ENCODE results near the gene PGA3.

The PGA3 gene

GRCh38 chr11:61254403-61255025, 51.2 kb downstream of the PGA3 start:
- peak; percentile 92 for DNase-seq

- no peak for DNase-seq
Measured at GRCh38 chr11:61256710-61257482, 53.6 kb downstream of the PGA3 start.

- DNase-seq: no peak
Measured at GRCh38 chr11:61258546-61258945, 55.2 kb downstream of the PGA3 start.

- DNase-seq: no peak
Measured at GRCh38 chr11:61259363-61259762, 56.0 kb downstream of the PGA3 start.
